RWPE2 (cell line): ENCODE results near the gene TCF25.

ENCODE experiments used
- ATAC-seq: fragments of 200-7000 bp; cut with Tn5 transposase; 3 replicates; pipeline ENCODE4 v1.9.1; 2021; ENCODE audit warnings: low read depth
- DNase-seq: peaks from one replicate; pipeline ENCODE4 v3.0.0-alpha.2; 2020; ENCODE audit warnings: low spot score
- H3K27ac ChIP-seq: fragments of 450-650 bp; 2 replicates; pipeline ENCODE4 v1.5.1; 2017; ENCODE audit warnings: mild to moderate bottlenecking; ENCODE audit not compliant: poor library complexity, severe bottlenecking
- H3K27me3 ChIP-seq: fragments of 250-450 bp; sonication (Bioruptor Pico); 2 replicates; pipeline ENCODE4 v1.5.1; 2021; ENCODE audit warnings: mild to moderate bottlenecking, moderate library complexity; ENCODE audit not compliant: insufficient read depth, poor library complexity, severe bottlenecking
- H3K36me3 ChIP-seq: fragments of 250-450 bp; sonication (Bioruptor Pico); 2 replicates; pipeline ENCODE4 v1.5.1; 2020; ENCODE audit warnings: low read depth, mild to moderate bottlenecking, moderate library complexity
- H3K4me1 ChIP-seq: fragments of 250-450 bp; sonication (Bioruptor Pico); 2 replicates; pipeline ENCODE4 v1.5.1; 2021; ENCODE audit warnings: mild to moderate bottlenecking, moderate library complexity; ENCODE audit not compliant: insufficient read depth, poor library complexity, severe bottlenecking
- H3K4me3 ChIP-seq: fragments of 250-450 bp; sonication (Bioruptor Pico); 2 replicates; pipeline ENCODE4 v1.5.1; 2021; ENCODE audit warnings: mild to moderate bottlenecking, moderate library complexity; ENCODE audit not compliant: severe bottlenecking
- H3K9me3 ChIP-seq: fragments of 250-450 bp; sonication (Bioruptor Pico); 2 replicates; pipeline ENCODE4 v1.5.1; 2021; ENCODE audit warnings: mild to moderate bottlenecking, moderate library complexity; ENCODE audit not compliant: severe bottlenecking
- TF ChIP-seq, protein P1 (sequence below): fragments of 450-650 bp; IDR thresholded peaks from one replicate; pipeline ENCODE4 v1.5.1; 2017; ENCODE audit warnings: mild to moderate bottlenecking, moderate library complexity; ENCODE audit not compliant: poor library complexity, severe bottlenecking

TCF25 gene

DNA sequence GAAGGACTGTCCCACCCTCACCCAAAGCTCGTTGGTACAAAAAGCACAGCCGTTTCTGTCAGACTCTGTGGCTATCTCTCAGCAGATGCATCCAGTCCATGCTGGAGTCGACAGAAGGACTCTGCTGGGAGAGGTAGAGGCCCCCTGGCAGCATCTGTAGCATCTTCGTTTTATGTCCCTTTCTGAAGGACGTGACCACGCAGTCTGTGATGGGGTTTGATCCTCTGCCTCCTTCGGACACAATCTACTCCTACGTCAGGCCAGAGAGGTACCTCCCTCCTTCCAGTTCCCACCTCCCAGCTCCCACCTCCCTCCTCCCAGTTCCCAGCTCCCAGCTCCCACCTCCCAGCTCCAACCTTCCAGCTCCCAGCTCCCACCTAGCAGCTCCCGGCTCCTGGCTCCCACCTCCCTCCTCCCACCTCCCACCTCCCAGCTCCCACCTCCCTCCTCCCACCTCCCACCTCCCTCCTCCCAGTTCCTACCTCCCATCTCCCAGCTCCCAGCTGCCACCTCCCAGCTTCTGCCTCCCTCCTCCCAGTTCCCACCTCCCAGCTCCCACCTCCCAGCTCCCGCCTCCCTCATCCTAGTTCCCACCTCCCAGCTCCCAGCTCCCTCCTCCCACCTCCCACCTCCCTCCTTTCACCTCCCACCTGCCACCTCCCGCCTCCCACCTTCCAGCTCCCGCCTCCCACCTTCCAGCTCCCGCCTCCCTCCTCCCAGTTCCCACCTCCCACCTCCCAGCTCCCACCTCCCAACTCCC lies 33.8 kb downstream of the TCF25 start:
- H3K27ac ChIP-seq: no peak overlapping the region
- ATAC-seq: no peak
- peaks cover 3% of the 10 kb centered on the region for H3K4me1 ChIP-seq
- peaks cover 52% of the 10 kb centered on the region for H3K36me3 ChIP-seq
- no peak overlapping the region for H3K4me3 ChIP-seq
- DNase-seq: no peak
- no peaks in the 10 kb centered on the region for H3K27me3 ChIP-seq
- no peaks in the 10 kb centered on the region for H3K9me3 ChIP-seq
- TF ChIP-seq, protein P1, sequence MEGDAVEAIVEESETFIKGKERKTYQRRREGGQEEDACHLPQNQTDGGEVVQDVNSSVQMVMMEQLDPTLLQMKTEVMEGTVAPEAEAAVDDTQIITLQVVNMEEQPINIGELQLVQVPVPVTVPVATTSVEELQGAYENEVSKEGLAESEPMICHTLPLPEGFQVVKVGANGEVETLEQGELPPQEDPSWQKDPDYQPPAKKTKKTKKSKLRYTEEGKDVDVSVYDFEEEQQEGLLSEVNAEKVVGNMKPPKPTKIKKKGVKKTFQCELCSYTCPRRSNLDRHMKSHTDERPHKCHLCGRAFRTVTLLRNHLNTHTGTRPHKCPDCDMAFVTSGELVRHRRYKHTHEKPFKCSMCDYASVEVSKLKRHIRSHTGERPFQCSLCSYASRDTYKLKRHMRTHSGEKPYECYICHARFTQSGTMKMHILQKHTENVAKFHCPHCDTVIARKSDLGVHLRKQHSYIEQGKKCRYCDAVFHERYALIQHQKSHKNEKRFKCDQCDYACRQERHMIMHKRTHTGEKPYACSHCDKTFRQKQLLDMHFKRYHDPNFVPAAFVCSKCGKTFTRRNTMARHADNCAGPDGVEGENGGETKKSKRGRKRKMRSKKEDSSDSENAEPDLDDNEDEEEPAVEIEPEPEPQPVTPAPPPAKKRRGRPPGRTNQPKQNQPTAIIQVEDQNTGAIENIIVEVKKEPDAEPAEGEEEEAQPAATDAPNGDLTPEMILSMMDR: no peak

DNA sequence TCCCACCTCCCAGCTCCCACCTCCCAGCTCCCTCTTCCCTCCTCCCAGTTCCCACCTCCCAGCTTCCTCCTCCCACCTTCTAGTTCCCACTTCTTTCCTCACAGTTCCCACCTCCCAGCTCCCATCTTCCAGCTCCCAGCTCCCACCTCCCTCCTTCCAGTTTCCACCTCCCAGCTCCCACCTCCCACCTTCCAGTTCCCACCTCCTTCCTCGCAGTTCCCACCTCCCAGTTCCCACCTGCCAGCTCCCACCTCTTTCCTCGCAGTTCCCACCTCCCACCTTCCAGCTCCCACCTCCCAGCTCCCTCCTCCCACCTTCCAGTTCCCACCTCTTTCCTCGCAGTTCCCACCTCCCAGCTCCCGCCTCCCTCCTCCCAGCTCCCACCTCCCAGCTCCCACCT lies 34.8 kb downstream of the TCF25 start:
- no peak for ATAC-seq

DNA sequence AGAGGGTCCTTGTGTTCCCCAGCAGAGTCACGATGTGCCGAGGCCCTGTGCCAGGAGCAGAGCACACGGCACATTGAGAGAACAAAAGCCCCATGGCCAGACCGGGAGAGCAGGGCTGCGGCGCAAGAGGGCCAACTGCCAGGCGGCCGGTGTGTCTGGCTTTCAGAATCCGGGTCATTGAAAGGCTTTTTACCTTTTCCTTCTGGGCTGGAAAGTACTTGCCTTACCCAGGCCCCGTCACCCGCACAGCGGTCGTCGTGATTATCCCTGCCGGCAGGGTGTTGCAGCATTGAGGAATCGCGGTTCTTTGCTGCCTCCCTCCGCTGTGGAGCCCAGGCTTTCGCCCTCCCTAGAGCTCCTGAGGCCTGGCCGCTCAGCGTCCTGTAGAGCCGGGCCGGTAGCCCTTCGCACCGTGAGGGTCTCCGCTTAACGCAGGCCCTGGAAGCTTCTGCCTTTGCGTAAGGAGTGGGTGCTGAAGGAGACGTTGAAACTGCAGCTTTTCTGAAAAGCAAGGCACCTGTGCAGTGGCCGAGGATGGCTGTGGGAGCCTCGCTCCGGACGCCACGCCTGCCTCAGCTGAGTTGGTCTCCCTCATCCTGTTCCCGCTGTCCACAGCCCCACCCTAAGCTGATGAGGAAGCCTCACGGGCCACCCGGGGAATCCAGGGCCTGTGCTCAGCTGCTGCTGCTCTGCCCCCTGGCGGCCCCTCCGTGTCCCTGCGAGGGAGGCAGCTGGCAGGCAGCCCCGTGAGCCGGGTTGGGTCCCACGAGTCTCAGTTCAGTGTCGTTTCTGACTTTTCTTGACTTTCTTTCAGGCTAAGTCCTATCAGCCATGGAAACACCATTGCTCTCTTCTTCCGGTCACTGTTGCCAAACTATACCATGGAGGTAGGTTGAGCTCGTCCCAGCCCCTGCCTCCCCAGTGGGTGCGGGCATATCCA lies 36.7 kb downstream of the TCF25 start:
- TF ChIP-seq, protein P1: peak; percentile 86
- peaks cover 3% of the 10 kb centered on the region for H3K4me1 ChIP-seq
- DNase-seq (peak; percentile 83), ATAC-seq (peak; percentile 70)
- H3K4me3 ChIP-seq: no peak overlapping the region
- H3K9me3 ChIP-seq: no peaks in the 10 kb centered on the region
- H3K36me3 ChIP-seq: peaks cover 30% of the 10 kb centered on the region
- no peak overlapping the region for H3K27ac ChIP-seq
- H3K27me3 ChIP-seq: no peaks in the 10 kb centered on the region

More for the DNA sequence above, 34.8 kb downstream of the TCF25 start:
- peaks cover 3% of the 10 kb centered on the region for H3K4me1 ChIP-seq
- TF ChIP-seq, protein P1: no peak
- H3K9me3 ChIP-seq: no peaks in the 10 kb centered on the region
- H3K4me3 ChIP-seq: no peak overlapping the region
- H3K27ac ChIP-seq: no peak overlapping the region
- H3K27me3 ChIP-seq: no peaks in the 10 kb centered on the region
- no peak for DNase-seq
- peaks cover 47% of the 10 kb centered on the region for H3K36me3 ChIP-seq

DNA sequence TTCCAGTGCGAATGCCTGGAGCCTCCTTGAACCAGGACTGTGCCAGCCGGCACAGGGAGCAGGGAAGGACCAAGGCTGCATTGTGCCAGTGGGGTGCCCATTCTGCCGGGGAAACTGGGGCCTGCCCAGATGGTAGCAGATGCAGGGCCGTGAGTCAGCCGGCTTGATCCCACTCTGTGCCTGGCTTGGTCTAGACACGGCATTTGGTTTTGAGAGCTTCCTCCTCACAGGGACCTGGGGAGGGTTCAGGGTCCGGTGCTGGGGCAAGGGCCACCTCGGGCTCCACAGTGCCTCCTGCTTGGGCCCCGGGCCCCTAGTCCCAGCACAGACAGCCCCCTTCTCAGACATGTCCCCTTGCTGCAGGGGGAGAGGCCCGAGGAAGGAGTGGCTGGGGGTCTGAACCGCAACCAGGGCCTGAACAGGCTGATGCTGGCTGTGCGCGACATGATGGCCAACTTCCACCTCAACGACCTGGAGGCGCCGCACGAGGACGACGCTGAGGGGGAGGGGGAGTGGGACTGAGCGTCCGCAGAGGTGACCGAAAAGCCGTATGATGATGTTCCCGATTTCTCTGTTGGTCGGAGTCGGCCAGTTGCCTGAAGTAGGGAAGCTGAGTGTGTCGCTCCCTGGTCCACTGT lies 37.4 kb downstream of the TCF25 start:
- 0 out of 3 replicates have a peak, but pooled peaks have one; percentile 3 for ATAC-seq
- Histone ChIP-seq H3K36me3 (peaks cover 23% of the 10 kb centered on the region), H3K4me3 (no peak overlapping the region), H3K27me3 (no peaks in the 10 kb centered on the region), H3K27ac (no peak overlapping the region), H3K4me1 (peaks cover 3% of the 10 kb centered on the region), H3K9me3 (no peaks in the 10 kb centered on the region)
- TF ChIP-seq, protein P1: no peak
- DNase-seq: no peak
